IMR-90 (cell line): ENCODE measurements around the gene BRWD1. TPM values are rescaled to one million over a fixed set of nuclear protein-coding genes. Genes with fewer than 3 reads are reported as not detected.

Source experiments
- ATAC-seq: fragments of 200-7000 bp; cut with Tn5 transposase; 2 replicates; pipeline ENCODE4 v1.9.1; 2020; ENCODE audit warnings: low read depth, mild to moderate bottlenecking, moderate library complexity
- BruUV-seq: library from RNA; stranded (reverse); fragments of 400-500 nt; replicated peaks from 2 replicates; lab custom pipeline; 2021; lab: Mats Ljungman, UMichigan
- CTCF ChIA-PET: fragments of 300-600 bp; formaldehyde crosslinking; extraction: SDS; loops from one replicate; lab custom pipeline; 2021; ENCODE audit warnings: antibody characterized with exemption; lab: Yijun Ruan, JAX
- POLR2A ChIA-PET: fragments of 300-600 bp; sonication (Branson Sonifier 250); formaldehyde crosslinking; loops from one replicate; lab custom pipeline; 2022; ENCODE audit warnings: antibody characterized with exemption; ENCODE audit not compliant: unreplicated experiment; lab: Charles Lee
- DNase-seq: peaks from one replicate; pipeline ENCODE4 v3.0.0; 2013
- H2AFZ ChIP-seq: replicated peaks from 2 replicates; pipeline ENCODE3; 2013; ENCODE audit warnings: low read length, mild to moderate bottlenecking; ENCODE audit not compliant: poor library complexity
- H2AK5ac ChIP-seq: 2 replicates; pipeline ENCODE4 v1.6.1; 2013; ENCODE audit warnings: low read depth, low read length, inconsistent platforms
- H2AK9ac ChIP-seq: replicated peaks from 2 replicates; pipeline ENCODE3; 2013; ENCODE audit warnings: mild to moderate bottlenecking, low read depth, low read length, moderate library complexity; ENCODE audit not compliant: poor library complexity
- H2BK120ac ChIP-seq: 2 replicates; pipeline ENCODE4 v1.6.1; 2013; ENCODE audit warnings: low read depth, low read length, inconsistent platforms
- H2BK15ac ChIP-seq: 3 replicates; pipeline ENCODE4 v1.6.1; 2013; ENCODE audit warnings: low read depth, low read length, inconsistent platforms
- H2BK20ac ChIP-seq: 2 replicates; pipeline ENCODE4 v1.6.1; 2013; ENCODE audit warnings: low read depth, mild to moderate bottlenecking, inconsistent platforms, low read length, moderate library complexity
- H2BK5ac ChIP-seq: 2 replicates; pipeline ENCODE4 v1.6.1; 2013; ENCODE audit warnings: mild to moderate bottlenecking, low read depth, low read length, inconsistent platforms; ENCODE audit not compliant: poor library complexity, severe bottlenecking
- H3K14ac ChIP-seq: replicated peaks from 2 replicates; pipeline ENCODE4 v1.6.1; 2013; ENCODE audit warnings: low read depth, low read length, inconsistent platforms
- H3K18ac ChIP-seq: 2 replicates; pipeline ENCODE4 v1.6.1; 2013; ENCODE audit warnings: low read depth, low read length, control low read depth
- H3K23ac ChIP-seq: 2 replicates; pipeline ENCODE4 v1.6.1; 2013; ENCODE audit warnings: low read depth, low read length, inconsistent platforms
- H3K27ac ChIP-seq: 2 replicates; pipeline ENCODE4 v1.5.1; 2013; ENCODE audit warnings: mild to moderate bottlenecking, control low read depth, low read length; ENCODE audit not compliant: insufficient read depth
- H3K27me3 ChIP-seq: 2 replicates; pipeline ENCODE4 v1.6.1; 2013; ENCODE audit warnings: low read length; ENCODE audit not compliant: control insufficient read depth, insufficient read depth
- H3K36me3 ChIP-seq: 2 replicates; pipeline ENCODE4 v1.6.1; 2013; ENCODE audit warnings: low read length, mixed read lengths; ENCODE audit not compliant: control insufficient read depth, insufficient read depth
- H3K4ac ChIP-seq: 2 replicates; pipeline ENCODE4 v1.6.1; 2013; ENCODE audit warnings: low read depth, low read length, inconsistent platforms
- H3K4me1 ChIP-seq: 2 replicates; pipeline ENCODE4 v1.6.1; 2013; ENCODE audit warnings: low read length, mixed read lengths; ENCODE audit not compliant: control insufficient read depth, insufficient read depth
- H3K4me2 ChIP-seq: 2 replicates; pipeline ENCODE4 v1.6.1; 2013; ENCODE audit warnings: low read depth, mild to moderate bottlenecking, control low read depth, low read length, moderate library complexity
- H3K4me3 ChIP-seq: 2 replicates; pipeline ENCODE4 v1.5.1; 2013; ENCODE audit warnings: low read depth, mild to moderate bottlenecking, control low read depth, low read length, moderate library complexity; ENCODE audit not compliant: insufficient read depth
- H3K56ac ChIP-seq: 2 replicates; pipeline ENCODE4 v1.6.1; 2013; ENCODE audit warnings: low read length, inconsistent platforms; ENCODE audit not compliant: insufficient read depth; ENCODE audit errors: extremely low read depth
- H3K79me1 ChIP-seq, 2 experiments: 2 replicates each; pipeline ENCODE4 v1.6.1; 2013; ENCODE audit warnings: low read length in 2 of 2, inconsistent platforms in 1 of 2, low read depth in 1 of 2
- H3K9ac ChIP-seq: 2 replicates; pipeline ENCODE4 v1.6.1; 2013; ENCODE audit warnings: low read depth, low read length, control low read depth
- H3K9me1 ChIP-seq: 2 replicates; pipeline ENCODE4 v1.6.1; 2013; ENCODE audit warnings: low read length, inconsistent platforms; ENCODE audit not compliant: insufficient read depth
- H3K9me3 ChIP-seq: 2 replicates; pipeline ENCODE4 v1.6.1; 2013; ENCODE audit warnings: low read length; ENCODE audit not compliant: control insufficient read depth, insufficient read depth
- H4K20me1 ChIP-seq: 2 replicates; pipeline ENCODE4 v1.6.1; 2013; ENCODE audit warnings: low read length, inconsistent platforms; ENCODE audit not compliant: insufficient read depth
- H4K5ac ChIP-seq: 2 replicates; pipeline ENCODE4 v1.6.1; 2013; ENCODE audit warnings: mild to moderate bottlenecking, low read depth, low read length, control low read depth
- H4K8ac ChIP-seq, 2 experiments: 2 replicates each; pipeline ENCODE4 v1.6.1; 2013; ENCODE audit warnings: low read depth in 2 of 2, low read length in 2 of 2, control low read depth in 1 of 2, inconsistent platforms in 1 of 2
- H4K91ac ChIP-seq: 2 replicates; pipeline ENCODE4 v1.6.1; 2013; ENCODE audit warnings: low read depth, low read length, inconsistent platforms; ENCODE audit not compliant: insufficient read depth
- BHLHE40 ChIP-seq: fragments of 150-350 bp; IDR thresholded peaks from 2 replicates; pipeline ENCODE4 v1.6.1; 2016; ENCODE audit warnings: mild to moderate bottlenecking, low read depth, low read length
- NFE2L2 ChIP-seq: fragments of 150-350 bp; IDR thresholded peaks from 2 replicates; pipeline ENCODE4 v1.6.1; 2016; ENCODE audit warnings: low read depth, mild to moderate bottlenecking, low read length
- WGBS, 2 experiments: methylation state at CpG; one replicate each; pipeline versions ENCODE4 v1.1.5 to v1.1.7; 2013; ENCODE audit warnings: missing lambda C conversion rate in 2 of 2; ENCODE audit not compliant: insufficient read length in 1 of 2; ENCODE audit errors: extremely low coverage in 2 of 2; 5-methylcytosine and 5-hydroxymethylcytosine counted together
- dilution Hi-C: fragments of 300-500 bp; cut with HindIII; formaldehyde crosslinking; loops from one replicate; pipeline ENCODE4 v1.14.3; 2018; ENCODE audit warnings: low sequenced_read_pairs; ENCODE audit not compliant: unreplicated experiment
- in situ Hi-C: fragments of 300-500 bp; cut with MboI; formaldehyde crosslinking; loops from 3 replicates; pipeline ENCODE4 v1.14.3; 2019; ENCODE audit warnings: low sequenced_read_pairs, inconsistent platforms, mixed read lengths
- intact Hi-C: fragments of 100-400 bp; cut with micrococcal nuclease; formaldehyde crosslinking; loops from 2 replicates; pipeline ENCODE4 v1.10.0; 2022
- polyA plus RNA-seq, 3 experiments: library from polyadenylated mRNA; depleted of rRNA; stranded (reverse); fragments of >200 nt; gene quantifications; 2 replicates each; pipeline ENCODE4 v1.2.3, GENCODE V29; 2012; ENCODE audit warnings: low replicate concordance in 1 of 3
- total RNA-seq: library from RNA; depleted of rRNA; stranded (reverse); fragments of >200 nt; gene quantifications from 2 replicates; pipeline ENCODE4 v1.2.3, GENCODE V29; 2012

Gene BRWD1
- total and polyA plus RNA-seq, 2 of the 4 experiments (the other 2 are of a cell fraction): 6.7 to 28.7 TPM

DNA sequence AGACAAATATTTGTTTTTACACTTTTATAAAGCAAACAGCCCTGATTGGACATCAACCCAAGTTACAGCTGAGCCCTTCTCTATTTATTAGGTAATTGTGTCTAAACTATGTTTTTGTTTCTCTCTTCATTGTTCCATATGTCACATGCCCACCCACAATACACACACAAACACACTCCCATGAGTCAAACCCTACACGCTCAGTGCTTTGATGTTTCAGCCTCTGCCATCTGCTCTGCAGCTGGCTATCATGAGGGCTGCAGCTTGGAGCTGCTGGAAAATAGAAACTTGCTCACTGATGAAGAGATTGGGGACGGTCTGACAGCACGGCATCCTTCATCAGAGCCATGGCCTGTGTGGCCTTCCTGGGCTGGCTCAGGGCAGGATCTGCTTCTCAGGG lies 171.9 kb downstream of the BRWD1 start:
- TF ChIP-seq BHLHE40 (peak; percentile 69; the same call in 1 of the 2 replicates), NFE2L2 (no peak)
- Histone ChIP-seq H3K9ac (no peak overlapping the region), H3K14ac (no peak overlapping the region), H2BK15ac (no peak overlapping the region), H4K20me1 (no peaks in the 10 kb centered on the region), H2BK20ac (no peak overlapping the region), H3K9me1 (no peaks in the 10 kb centered on the region), H3K79me1 (no peaks in the 10 kb centered on the region), H4K8ac (no peak overlapping the region), H3K4me2 (no peak overlapping the region; the same call in 1 of the 2 replicates), H2AFZ (no peak overlapping the region), H3K4ac (no peak overlapping the region), H2AK9ac (no peak overlapping the region), H2AK5ac (no peak overlapping the region), H3K18ac (no peak overlapping the region), H3K36me3 (no peaks in the 10 kb centered on the region), H2BK5ac (no peak overlapping the region), H4K5ac (no peak overlapping the region), H2BK120ac (no peak overlapping the region), H3K4me1 (peaks cover 6% of the 10 kb centered on the region; the same call in 1 of the 2 replicates), H3K23ac (no peak overlapping the region), H4K91ac (no peak overlapping the region), H3K27me3 (peaks cover 24% of the 10 kb centered on the region), H3K27ac (no peak overlapping the region), H3K4me3 (no peak overlapping the region), H3K9me3 (peaks cover 2% of the 10 kb centered on the region), H3K56ac (no peak overlapping the region)
- WGBS, 2 experiments: 20% methylated on average over 1 of the region's 3 CpGs; no CpG with 5 or more reads in 1 of the 2 experiments
- POLR2A ChIA-PET: no interaction called here
- intact Hi-C loops (no loop called here), in situ Hi-C loops (loop anchor here (5.0 kb wide), 1 partner anchor 619 kb away; no protein-coding TSS in a partner anchor), dilution Hi-C loops (no loop called here)
- BruUV-seq: no TSS peak
- CTCF ChIA-PET: no interaction called here
- ATAC-seq (no peak), DNase-seq (peak; percentile 73)
